Lower leg skin (tissue), 4 donors: ENCODE measurements around the gene CYP11A1. TPM values are rescaled to one million over a fixed set of nuclear protein-coding genes. Genes with fewer than 3 reads are reported as not detected.

Source experiments
- DNase-seq, 2 donors: peaks; one replicate each; pipeline ENCODE4 v3.0.0-alpha.2; 2019; ENCODE audit warnings: low spot score in 2 of 2
- H3K4me3 ChIP-seq: fragments of 200-600 bp; sonication (generic); 2 replicates; pipeline ENCODE4 v1.5.1; 2017; ENCODE audit warnings: mild to moderate bottlenecking, low read depth; ENCODE audit not compliant: poor library complexity, severe bottlenecking
- CTCF ChIP-seq, 3 donors: fragments of 450-650 bp; IDR thresholded peaks; one replicate each; pipeline ENCODE4 v1.5.1; 2016; ENCODE audit warnings: antibody characterized with exemption in 3 of 3, mild to moderate bottlenecking in 3 of 3, moderate library complexity in 2 of 3
- POLR2A ChIP-seq, 2 donors: fragments of 450-650 bp; IDR thresholded peaks; one replicate each; pipeline ENCODE4 v1.6.1; 2016 to 2017; ENCODE audit warnings: antibody characterized with exemption in 2 of 2, mild to moderate bottlenecking in 1 of 2, moderate library complexity in 1 of 2
- WGBS, 2 donors: methylation state at CpG; one replicate each; pipeline ENCODE4 v1.1.5; 2018; 5-methylcytosine and 5-hydroxymethylcytosine counted together
- intact Hi-C: fragments of 100-400 bp; cut with DNase I; formaldehyde crosslinking; loops from one replicate; pipeline ENCODE4 v1.15.0; 2023; ENCODE audit warnings: low total_unique reads
- total RNA-seq, 4 donors: library from RNA; depleted of rRNA; stranded (reverse); fragments of >200 nt; gene quantifications; one replicate each; pipeline ENCODE4 v1.1.0, GENCODE V29; 2016

CYP11A1 gene
- total RNA-seq, 4 donors from 2014 or later = 0.34 to 0.75 (median 0.49) TPM; not detected in 1

- H3K4me3 ChIP-seq = no peak overlapping the region
- DNase-seq = no peak
- TF ChIP-seq POLR2A (IDR thresholded peaks at IDR 0.05) = no peak
- 59 to 68% methylated on average over 5 of the region's 6 CpGs for WGBS, 2 donors
- intact Hi-C loops = no loop called here
These were observed 71.6 kb downstream of the CYP11A1 start for GRCh38 chr15:74295800-74296199.

- intact Hi-C loops = loop anchor here (5.0 kb wide), 1 partner anchor 2002 kb away; no protein-coding TSS in a partner anchor
- WGBS, 2 donors = 50 to 63% methylated on average over 1 of the region's 1 CpG
- no peak for DNase-seq
- H3K4me3 ChIP-seq = no peak overlapping the region
- no peak for TF ChIP-seq CTCF (IDR thresholded peaks at IDR 0.05)
- no peak for TF ChIP-seq POLR2A (IDR thresholded peaks at IDR 0.05)
These were observed 73.4 kb downstream of the CYP11A1 start for GRCh38 chr15:74294010-74294409.

GRCh38 chr15:74293021-74293810, 74.2 kb downstream of the CYP11A1 start:
- 59 to 61% methylated on average over 3 of the region's 3 CpGs for WGBS, 2 donors
- TF ChIP-seq CTCF (IDR thresholded peaks at IDR 0.05) (no peak), POLR2A (IDR thresholded peaks at IDR 0.05) (no peak)
- intact Hi-C loops = loop anchor here (5.0 kb wide), 1 partner anchor 2001 kb away; no protein-coding TSS in a partner anchor
- no peak overlapping the region for H3K4me3 ChIP-seq
- DNase-seq = no peak

GRCh38 chr15:74291101-74292071, 76.1 kb downstream of the CYP11A1 start:
- intact Hi-C loops = loop anchor here (5.0 kb wide), 1 partner anchor 1999 kb away; no protein-coding TSS in a partner anchor
- no peak overlapping the region for H3K4me3 ChIP-seq
- no peak for TF ChIP-seq POLR2A (IDR thresholded peaks at IDR 0.05)
- no peak for TF ChIP-seq CTCF (IDR thresholded peaks at IDR 0.05)
- WGBS, 2 donors = 9 to 13% methylated on average over 20 of the region's 20 CpGs
- DNase-seq = peak; percentile 54 to 92

- TF ChIP-seq POLR2A (IDR thresholded peaks at IDR 0.05) = no peak
- TF ChIP-seq CTCF (IDR thresholded peaks at IDR 0.05) = no peak
- no peak for DNase-seq
- no peak overlapping the region for H3K4me3 ChIP-seq
- intact Hi-C loops = loop anchor here (5.0 kb wide), 1 partner anchor 1998 kb away; no protein-coding TSS in a partner anchor
These were observed 76.8 kb downstream of the CYP11A1 start for GRCh38 chr15:74290645-74291044.

GRCh38 chr15:74289671-74290070, 77.8 kb downstream of the CYP11A1 start:
- H3K4me3 ChIP-seq = no peak overlapping the region
- TF ChIP-seq CTCF (IDR thresholded peaks at IDR 0.05) (no peak), POLR2A (IDR thresholded peaks at IDR 0.05) (no peak)
- intact Hi-C loops = loop anchor here (5.0 kb wide), 1 partner anchor 1997 kb away; no protein-coding TSS in a partner anchor
- no peak for DNase-seq
